ENCODE data around the gene VPS4A. TPM values are rescaled to one million over a fixed set of nuclear protein-coding genes. Genes with fewer than 3 reads are reported as not detected.

Gene VPS4A
- total RNA-seq (2012; rRNA removed), result 23.3 and 25.3 TPM in 2 replicates
- polyA plus RNA-seq (2012; rRNA removed), result 23.3 and 25.2 TPM in 2 replicates
- polyA plus RNA-seq (2012; cell fraction: cytosol; rRNA removed), result 21.9 TPM in 2 replicates
- 43.1 and 50.4 TPM in 2 replicates for polyA plus RNA-seq (2012; cell fraction: nucleus; rRNA removed; ENCODE audit: low replicate concordance)
- percentile 81 among the genes with signal in this experiment for Bru-seq, nascent RNA
- percentile 86 among the genes with signal in this experiment for BruChase-seq, experiment 1, labeled RNA remaining after a 6-hour chase
- BruChase-seq, experiment 2, labeled RNA remaining after a 2-hour chase, result percentile 79 among the genes with signal in this experiment
- long read RNA-seq, full-length matches to known transcripts, result 87 of 140 reads
- long read RNA-seq, partial matches to known transcripts, result 18 of 140 reads
- long read RNA-seq, other reads (novel, unspliced or antisense), result 35 of 140 reads

- ChIA-PET POLR2A (ENCODE audit: unreplicated experiment) (no interaction called here), CTCF (interaction anchor here (0.5 kb wide), 1 partner anchor 142 kb away, joined by 3 read pairs; no protein-coding TSS in a partner anchor)
- H2BK15ac ChIP-seq (ENCODE audit: low read depth, low read length), result no peak within 1 kb of the TSS
- H3K23ac ChIP-seq (ENCODE audit: low read depth, low read length), result peak within 1 kb of the TSS; percentile 97
- TF ChIP-seq MAZ (IDR thresholded peaks at IDR 0.05; ENCODE audit: borderline replicate concordance, low read depth, low read length) (peak; percentile 54; the same call in 1 of the 2 replicates), POLR2A (IDR thresholded peaks at IDR 0.05; ENCODE audit: low read depth, low read length) (peak; percentile 70), SMC3 (IDR thresholded peaks at IDR 0.05; ENCODE audit: low read depth, low read length) (peak; percentile 43; the same call in 1 of the 2 replicates), BHLHE40 (IDR thresholded peaks at IDR 0.05; ENCODE audit: low read depth, low read length) (no peak), CHD1 (IDR thresholded peaks at IDR 0.05; ENCODE audit: low read depth, low read length) (0 out of 2 replicates have a peak, but pooled peaks have one; percentile 42), RAD21 (IDR thresholded peaks at IDR 0.05; ENCODE audit: low read length) (peak; percentile 49), USF2 (IDR thresholded peaks at IDR 0.05; ENCODE audit: low read depth, low read length) (no peak), MAFK (IDR thresholded peaks at IDR 0.05; ENCODE audit: low read depth, low read length) (no peak)
- TF ChIP-seq, protein P1, sequence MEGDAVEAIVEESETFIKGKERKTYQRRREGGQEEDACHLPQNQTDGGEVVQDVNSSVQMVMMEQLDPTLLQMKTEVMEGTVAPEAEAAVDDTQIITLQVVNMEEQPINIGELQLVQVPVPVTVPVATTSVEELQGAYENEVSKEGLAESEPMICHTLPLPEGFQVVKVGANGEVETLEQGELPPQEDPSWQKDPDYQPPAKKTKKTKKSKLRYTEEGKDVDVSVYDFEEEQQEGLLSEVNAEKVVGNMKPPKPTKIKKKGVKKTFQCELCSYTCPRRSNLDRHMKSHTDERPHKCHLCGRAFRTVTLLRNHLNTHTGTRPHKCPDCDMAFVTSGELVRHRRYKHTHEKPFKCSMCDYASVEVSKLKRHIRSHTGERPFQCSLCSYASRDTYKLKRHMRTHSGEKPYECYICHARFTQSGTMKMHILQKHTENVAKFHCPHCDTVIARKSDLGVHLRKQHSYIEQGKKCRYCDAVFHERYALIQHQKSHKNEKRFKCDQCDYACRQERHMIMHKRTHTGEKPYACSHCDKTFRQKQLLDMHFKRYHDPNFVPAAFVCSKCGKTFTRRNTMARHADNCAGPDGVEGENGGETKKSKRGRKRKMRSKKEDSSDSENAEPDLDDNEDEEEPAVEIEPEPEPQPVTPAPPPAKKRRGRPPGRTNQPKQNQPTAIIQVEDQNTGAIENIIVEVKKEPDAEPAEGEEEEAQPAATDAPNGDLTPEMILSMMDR (conservative IDR thresholded peaks at IDR 0.05; ENCODE audit: low read depth, low read length), result peak; percentile 96
- no peak within 1 kb of the TSS for H2BK120ac ChIP-seq (ENCODE audit: low read depth, low read length)
- H3K14ac ChIP-seq (replicated peaks; ENCODE audit: low read depth, low read length), result peak within 1 kb of the TSS; percentile 83
- ATAC-seq (ENCODE audit: low read depth), result peak; percentile 99
- peaks cover 6% of the 10 kb centered on the region; the same call in 1 of the 2 replicates for H3K9me1 ChIP-seq (ENCODE audit: insufficient read depth, low read length)
- H3K9me3 ChIP-seq (ENCODE audit: control insufficient read depth, insufficient read depth, low read length), result no peaks in the 10 kb centered on the region
- H2BK20ac ChIP-seq (ENCODE audit: low read depth, low read length), result no peak within 1 kb of the TSS
- H2AK5ac ChIP-seq (ENCODE audit: low read depth, low read length), result peak within 1 kb of the TSS; percentile 68
- 2% methylated on average over 37 of the region's 70 CpGs; no CpG with 5 or more reads in 1 of the 2 experiments for WGBS, 2 experiments (ENCODE audit: extremely low coverage in 2 of 2, insufficient read length in 1 of 2)
- peak within 1 kb of the TSS; percentile 98 for H3K4me2 ChIP-seq (ENCODE audit: low read depth, low read length)
- peaks cover 30% of the 10 kb centered on the region for H4K20me1 ChIP-seq (ENCODE audit: insufficient read depth, low read length)
- H3K27ac ChIP-seq (ENCODE audit: insufficient read depth, low read length), result peak within 1 kb of the TSS; percentile 84
- H3K27me3 ChIP-seq (ENCODE audit: control insufficient read depth, insufficient read depth, low read length), result no peaks in the 10 kb centered on the region
- dilution Hi-C loops (cut with HindIII; ENCODE audit: low sequenced_read_pairs, unreplicated experiment), result no loop called here
- no TSS peak for BruUV-seq (replicated peaks)
- peak within 1 kb of the TSS; percentile 97 to 98 for H4K8ac ChIP-seq (ENCODE audit: low read depth in 2 of 2, low read length in 2 of 2)
- peak within 1 kb of the TSS; percentile 84 for H2AK9ac ChIP-seq (replicated peaks; ENCODE audit: low read depth, low read length, poor library complexity)
- peaks cover 4% of the 10 kb centered on the region for H3K4me1 ChIP-seq (ENCODE audit: control insufficient read depth, insufficient read depth, low read length)
- peak within 1 kb of the TSS; percentile 85 for H3K9ac ChIP-seq (ENCODE audit: low read depth, low read length)
- in situ Hi-C loops (cut with MboI; ENCODE audit: low sequenced_read_pairs), result no loop called here
- H4K91ac ChIP-seq (ENCODE audit: insufficient read depth, low read depth, low read length), result peak within 1 kb of the TSS; percentile 66
- H3K18ac ChIP-seq (ENCODE audit: low read depth, low read length), result peak within 1 kb of the TSS; percentile 78; the same call in 1 of the 2 replicates
- H3K79me1 ChIP-seq (ENCODE audit: low read depth in 1 of 2, low read length in 2 of 2), result peaks cover 14 to 44% of the 10 kb centered on the region in 2 experiments
- peak within 1 kb of the TSS; percentile 93 for H4K5ac ChIP-seq (ENCODE audit: low read depth, low read length)
- H2BK5ac ChIP-seq (ENCODE audit: low read depth, low read length, poor library complexity, severe bottlenecking), result peak within 1 kb of the TSS; percentile 84
- intact Hi-C loops (cut with micrococcal nuclease), result loop anchor here (1.0 kb wide), 1 partner anchor 161 kb away; no protein-coding TSS in a partner anchor
- H3K4ac ChIP-seq (ENCODE audit: low read depth, low read length), result peak within 1 kb of the TSS; percentile 80
- peaks cover 16% of the 10 kb centered on the region for H3K36me3 ChIP-seq (ENCODE audit: control insufficient read depth, insufficient read depth, low read length)
- peak within 1 kb of the TSS; percentile 58 for H3K56ac ChIP-seq (ENCODE audit: extremely low read depth, insufficient read depth, low read length)
- H3K4me3 ChIP-seq (ENCODE audit: insufficient read depth, low read depth, low read length), result peak within 1 kb of the TSS; percentile 78
- peak within 1 kb of the TSS; percentile 96 for H2AFZ ChIP-seq (replicated peaks; ENCODE audit: low read length, poor library complexity)
- peak; percentile 94 for DNase-seq
Measured at GRCh38 chr16:69310653-69311532, at the start of gene VPS4A. Gene VPS4A (plus strand): TSS chr16:69311350. CDS start chr16:69311512, 162 bp downstream.

All from IMR-90 (cell line).